Skin epidermis (tissue), 12 donors: Measurements from ENCODE around the gene FAAH.
A peak's percentile ranks its signal among the peaks of the same experiment; 100 is the strongest.

Experiments
- H3K27ac ChIP-seq, 21 experiments: fragments of 200-600 bp; sonication (generic) in 11 of 21; one replicate each; pipeline ENCODE4 v1.5.0; 2020; ENCODE audit warnings: mild to moderate bottlenecking in 3 of 21, inconsistent platforms in 2 of 21, moderate library complexity in 2 of 21
- H3K4me3 ChIP-seq, 7 experiments: fragments of 200-600 bp; sonication (generic) in 2 of 7; one replicate each; pipeline ENCODE4 v1.5.0; 2020; ENCODE audit warnings: inconsistent platforms in 2 of 7, mild to moderate bottlenecking in 2 of 7, moderate library complexity in 1 of 7

The FAAH gene

GRCh38 chr1:46446646-46447498 lies 52.8 kb downstream of the FAAH start:
- H3K27ac ChIP-seq = no peak overlapping the region

GRCh38 chr1:46447499-46448108 lies 53.5 kb downstream of the FAAH start:
- Histone ChIP-seq H3K4me3 (peak overlapping the region in 2 of 7 experiments; percentile 25 to 30), H3K27ac (no peak overlapping the region)

More at GRCh38 chr1:46446646-46447498, 52.8 kb downstream of the FAAH start:
- no peak overlapping the region for H3K4me3 ChIP-seq

- Histone ChIP-seq H3K4me3 (peak overlapping the region in 4 of 7 experiments; percentile 2 to 30 (median 14)), H3K27ac (no peak overlapping the region)
Observed at GRCh38 chr1:46448109-46448911, 54.2 kb downstream of the FAAH start.

GRCh38 chr1:46449223-46450159 lies 55.4 kb downstream of the FAAH start:
- Histone ChIP-seq H3K4me3 (no peak overlapping the region), H3K27ac (no peak overlapping the region)

DNA sequence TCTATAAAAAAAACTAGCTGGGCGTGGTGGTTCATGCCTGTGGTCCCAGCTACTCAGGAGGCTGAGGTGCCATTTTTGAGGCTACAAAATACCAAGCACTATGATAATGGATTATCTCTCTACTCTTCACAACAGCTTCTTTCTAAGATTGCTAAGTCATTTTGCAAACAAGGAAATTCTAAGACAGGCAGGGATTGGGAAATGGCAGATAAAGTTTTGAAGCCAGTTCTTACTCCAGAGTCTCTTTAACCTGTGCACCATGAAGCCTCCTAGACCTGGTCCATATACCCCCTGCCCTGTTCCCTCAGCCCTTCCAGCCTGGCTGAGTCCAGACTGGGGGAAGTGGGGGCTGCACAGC lies 56.0 kb downstream of the FAAH start:
- H3K4me3 ChIP-seq = no peak overlapping the region
- no peak overlapping the region for H3K27ac ChIP-seq

GRCh38 chr1:46451948-46452930 lies 58.1 kb downstream of the FAAH start:
- Histone ChIP-seq H3K27ac (no peak overlapping the region), H3K4me3 (no peak overlapping the region)

DNA sequence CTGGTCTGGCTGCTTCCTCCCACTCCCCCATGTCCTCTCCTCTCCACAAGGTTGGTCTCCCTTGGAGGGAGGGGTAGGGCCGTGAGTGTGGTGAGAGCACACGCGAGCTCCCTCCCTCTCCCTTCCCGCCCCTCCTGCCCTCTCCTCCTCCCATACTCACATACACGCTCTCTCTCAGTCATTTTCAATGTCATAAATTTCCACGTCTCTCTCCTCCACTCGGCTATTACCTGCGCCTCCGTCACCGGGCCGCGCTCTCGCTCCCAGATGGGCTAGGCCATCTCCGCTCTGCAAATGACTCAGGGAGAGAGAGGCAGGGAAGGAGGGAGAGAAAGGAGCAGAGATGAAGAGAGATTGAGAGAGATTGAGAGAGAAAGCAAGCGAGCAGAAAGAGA lies 58.8 kb downstream of the FAAH start:
- H3K4me3 ChIP-seq = no peak overlapping the region
- H3K27ac ChIP-seq = no peak overlapping the region

DNA sequence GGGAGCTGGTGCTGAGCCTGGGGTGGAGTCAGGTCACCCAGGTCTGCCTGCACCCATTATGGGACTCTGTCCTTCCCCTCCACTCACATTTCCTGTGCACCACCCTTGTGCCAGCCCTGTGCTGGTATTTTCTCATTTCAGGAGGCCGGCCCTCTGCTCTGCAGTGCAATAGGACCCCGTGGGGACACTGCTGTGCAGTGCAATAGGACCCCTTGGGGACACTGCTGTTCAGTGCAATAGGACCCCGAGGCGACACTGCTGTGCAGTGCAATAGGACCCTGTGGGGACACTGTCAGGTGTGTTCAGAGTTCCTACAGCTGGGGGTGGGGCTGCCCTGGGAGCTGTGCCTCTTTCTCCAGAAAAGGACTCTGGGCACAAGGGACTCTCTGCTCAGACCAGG lies 59.3 kb downstream of the FAAH start:
- Histone ChIP-seq H3K4me3 (no peak overlapping the region), H3K27ac (no peak overlapping the region)

GRCh38 chr1:46455951-46456350 lies 61.8 kb downstream of the FAAH start:
- no peak overlapping the region for H3K27ac ChIP-seq
- no peak overlapping the region for H3K4me3 ChIP-seq

DNA sequence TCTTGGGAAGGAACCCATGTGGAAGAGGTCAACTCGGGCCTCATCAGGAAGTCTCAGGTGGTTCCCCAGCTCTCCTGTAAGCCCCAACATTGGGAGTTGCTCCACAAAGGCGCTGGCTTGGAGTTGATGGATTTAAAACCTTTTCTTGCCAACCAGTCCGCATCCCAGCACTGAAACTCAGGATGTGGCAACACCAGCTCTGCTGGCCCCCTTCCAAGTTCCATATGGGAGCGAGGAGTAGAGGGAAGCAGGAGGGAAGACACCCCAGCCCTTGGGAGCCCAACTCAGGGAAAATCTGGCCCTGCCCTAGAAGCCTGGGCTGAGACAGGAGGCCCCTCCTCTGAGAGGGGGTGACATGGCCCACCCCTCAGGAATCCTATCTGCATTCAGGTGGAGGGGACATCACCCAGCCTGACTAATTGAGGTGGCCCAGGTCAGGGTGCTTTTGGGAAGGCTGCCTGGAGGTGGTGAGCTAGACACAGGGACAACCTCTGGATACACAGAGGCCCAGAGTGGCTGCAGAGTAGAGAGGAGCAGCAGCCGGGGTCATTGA lies 62.4 kb downstream of the FAAH start:
- no peak overlapping the region for H3K4me3 ChIP-seq
- H3K27ac ChIP-seq = no peak overlapping the region

GRCh38 chr1:46457178-46457577 lies 63.1 kb downstream of the FAAH start:
- Histone ChIP-seq H3K4me3 (no peak overlapping the region), H3K27ac (no peak overlapping the region)

GRCh38 chr1:46458190-46458589 lies 64.1 kb downstream of the FAAH start:
- Histone ChIP-seq H3K27ac (no peak overlapping the region), H3K4me3 (no peak overlapping the region)

DNA sequence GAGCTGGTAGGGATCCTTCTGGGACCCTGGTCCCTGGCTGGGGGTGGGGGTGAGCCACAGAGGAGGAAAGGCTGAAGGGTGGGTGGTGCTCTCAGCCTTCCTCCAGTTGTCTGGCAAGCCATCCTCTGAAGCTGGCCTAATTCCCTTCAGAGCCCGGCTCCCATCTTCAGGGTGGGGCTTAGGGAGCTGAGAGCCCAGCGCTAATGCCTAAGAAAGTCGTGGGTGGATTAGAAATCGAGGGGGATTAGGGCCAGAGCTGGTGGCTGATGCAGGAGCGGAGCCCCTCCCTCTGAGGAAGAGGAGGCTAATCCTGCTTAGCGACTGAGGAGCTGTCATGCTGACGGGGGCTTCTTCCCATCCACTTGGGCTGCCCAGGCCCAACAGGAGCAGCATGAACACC lies 64.7 kb downstream of the FAAH start:
- Histone ChIP-seq H3K4me3 (no peak overlapping the region), H3K27ac (no peak overlapping the region)

DNA sequence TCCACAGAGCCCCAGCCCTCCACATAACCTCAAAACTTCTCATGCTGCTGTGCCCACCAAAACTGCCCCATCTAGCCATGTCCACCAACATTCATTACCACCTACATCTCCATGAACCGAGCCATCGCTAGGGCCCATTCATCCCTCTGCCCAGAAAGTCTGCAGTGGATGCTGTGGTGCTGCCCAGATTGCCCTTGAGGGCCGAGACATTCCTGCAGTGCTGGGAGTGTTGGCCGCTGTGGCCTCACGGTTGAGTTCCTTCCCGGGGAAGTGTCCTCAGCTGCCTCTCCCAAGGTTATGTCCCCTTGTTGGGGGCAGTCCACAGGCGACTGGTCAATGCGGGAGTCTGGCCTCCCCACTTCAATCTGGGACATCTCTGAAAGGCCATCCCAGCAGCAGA lies 65.2 kb downstream of the FAAH start:
- no peak overlapping the region for H3K4me3 ChIP-seq
- H3K27ac ChIP-seq = no peak overlapping the region

DNA sequence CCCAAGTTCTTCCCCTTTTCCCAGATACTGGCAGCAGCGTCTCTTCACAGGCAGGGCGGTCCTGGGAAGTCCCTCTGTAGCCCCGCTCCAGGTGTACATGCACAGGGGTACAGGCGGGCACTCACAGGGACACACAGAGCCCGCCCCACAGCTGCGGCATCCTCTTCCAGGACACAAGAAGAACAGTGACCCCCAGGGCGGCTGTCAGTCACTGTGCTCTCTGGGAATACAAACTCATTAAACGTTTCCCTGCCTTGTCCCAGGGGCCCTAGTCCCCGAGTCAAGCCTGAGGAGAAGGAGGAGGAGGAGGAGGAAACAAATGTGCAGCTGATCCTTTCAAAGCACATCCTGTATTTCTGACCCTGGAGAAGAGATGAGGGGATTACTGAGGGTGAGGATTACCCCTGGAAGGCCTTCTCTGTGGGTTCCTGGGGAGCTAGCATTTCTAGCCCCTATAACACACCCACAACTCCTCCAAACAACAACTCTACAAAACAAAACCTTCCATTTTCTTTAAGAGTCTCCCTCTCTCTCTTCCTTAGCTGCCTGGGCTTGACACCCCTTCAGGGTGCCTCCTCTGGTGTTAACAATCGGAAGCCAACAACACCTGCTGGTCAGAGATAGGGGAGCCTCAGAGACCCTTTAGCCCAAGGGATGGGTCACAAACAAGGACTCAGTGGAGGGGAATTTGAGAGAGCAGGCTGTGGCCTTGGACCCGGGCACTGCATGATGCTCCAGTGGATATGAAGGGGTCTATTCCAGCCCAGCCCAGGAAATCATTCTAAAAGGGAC lies 67.1 kb downstream of the FAAH start:
- no peak overlapping the region for H3K4me3 ChIP-seq
- no peak overlapping the region for H3K27ac ChIP-seq

- Histone ChIP-seq H3K4me3 (no peak overlapping the region), H3K27ac (no peak overlapping the region)
Observed at GRCh38 chr1:46461809-46462448, 67.8 kb downstream of the FAAH start.
